OCI-LY3 (cell line): ENCODE data around the gene GRIN2A.

Experiments
- H2AFZ ChIP-seq: fragments of 200-600, 300-600 bp; shearing (Covaris generic); 2 replicates; pipeline ENCODE4 v1.6.0; 2014; ENCODE audit warnings: antibody characterized with exemption, low read depth, low read length
- H3K27ac ChIP-seq: fragments of 200-600, 300-600 bp; sonication (generic); 2 replicates; pipeline ENCODE4 v1.5.1; 2014; ENCODE audit warnings: mild to moderate bottlenecking, low read length, moderate library complexity, mixed read lengths
- H3K27me3 ChIP-seq: fragments of 200-600, 300-600 bp; sonication (generic); 2 replicates; pipeline ENCODE4 v1.6.1; 2014; ENCODE audit warnings: low read depth, low read length, mixed read lengths
- H3K36me3 ChIP-seq: fragments of 200-600, 300-600 bp; sonication (generic); replicated peaks from 2 replicates; pipeline ENCODE3; 2014; ENCODE audit warnings: low read depth, low read length, mixed read lengths
- H3K4me1 ChIP-seq: fragments of 300-600, 200-600 bp; sonication (generic); 2 replicates; pipeline ENCODE4 v1.6.1; 2014; ENCODE audit warnings: low read length, mixed read lengths
- H3K4me2 ChIP-seq: fragments of 200-600, 300-600 bp; sonication (generic); 2 replicates; pipeline ENCODE4 v1.6.1; 2014; ENCODE audit warnings: low read length, mixed read lengths
- H3K4me3 ChIP-seq: fragments of 300-600, 200-600 bp; sonication (generic); 2 replicates; pipeline ENCODE4 v1.5.1; 2014; ENCODE audit warnings: antibody characterized with exemption, mild to moderate bottlenecking, low read length, moderate library complexity
- H3K79me2 ChIP-seq: fragments of 300-600, 200-600 bp; shearing (Covaris generic); 2 replicates; pipeline ENCODE4 v1.6.1; 2014; ENCODE audit warnings: mild to moderate bottlenecking, low read length, mixed read lengths
- H3K9ac ChIP-seq: fragments of 300-600, 200-600 bp; shearing (Covaris generic); 2 replicates; pipeline ENCODE4 v1.6.0; 2014; ENCODE audit warnings: mild to moderate bottlenecking, low read length, moderate library complexity
- H3K9me3 ChIP-seq: fragments of 200-600, 300-600 bp; shearing (Covaris generic); 2 replicates; pipeline ENCODE4 v1.6.1; 2014; ENCODE audit warnings: low read length, mixed read lengths; ENCODE audit not compliant: insufficient read depth
- H4K20me1 ChIP-seq: fragments of 200-600, 300-600 bp; sonication (generic); 2 replicates; pipeline ENCODE4 v1.6.1; 2016; ENCODE audit warnings: low read length, mixed read lengths; ENCODE audit not compliant: insufficient read depth
- CTCF ChIP-seq: fragments of 200-600, 300-600 bp; sonication (generic); IDR thresholded peaks from 2 replicates; pipeline ENCODE4 v1.5.1; 2014; ENCODE audit warnings: antibody characterized with exemption, low read length, low read depth
- EZH2phosphoT487 ChIP-seq: fragments of 200-600 bp; shearing (Covaris generic); IDR thresholded peaks from 2 replicates; pipeline ENCODE4 v1.6.1; 2018; ENCODE audit warnings: antibody characterized with exemption, mixed run types, low read depth

The GRIN2A gene

GRCh38 chr16:10097271-10097670 is 85.0 kb downstream of the GRIN2A start:
- Histone ChIP-seq H3K4me1 (no peaks in the 10 kb centered on the region), H3K9me3 (no peaks in the 10 kb centered on the region), H3K79me2 (no peaks in the 10 kb centered on the region), H3K27ac (no peak overlapping the region), H3K4me2 (no peak overlapping the region), H2AFZ (no peak overlapping the region), H3K9ac (no peak overlapping the region), H3K36me3 (no peaks in the 10 kb centered on the region), H4K20me1 (no peaks in the 10 kb centered on the region), H3K27me3 (no peaks in the 10 kb centered on the region; the same call in 1 of the 2 replicates), H3K4me3 (no peak overlapping the region)
- TF ChIP-seq CTCF (no peak), EZH2phosphoT487 (no peak)

- Histone ChIP-seq H3K4me3 (no peak overlapping the region), H3K4me1 (no peaks in the 10 kb centered on the region), H3K79me2 (no peaks in the 10 kb centered on the region), H2AFZ (peak overlapping the region; percentile 21; the same call in 1 of the 2 replicates), H3K27ac (no peak overlapping the region), H3K9me3 (no peaks in the 10 kb centered on the region), H4K20me1 (no peaks in the 10 kb centered on the region), H3K4me2 (no peak overlapping the region), H3K27me3 (peaks cover 4% of the 10 kb centered on the region; the same call in 1 of the 2 replicates), H3K9ac (no peak overlapping the region), H3K36me3 (no peaks in the 10 kb centered on the region)
- TF ChIP-seq EZH2phosphoT487 (no peak), CTCF (no peak)
Observed at GRCh38 chr16:10093576-10093975, 88.7 kb downstream of the GRIN2A start.

GRCh38 chr16:10090816-10091215 is 91.4 kb downstream of the GRIN2A start:
- Histone ChIP-seq H3K36me3 (no peaks in the 10 kb centered on the region), H3K27ac (no peak overlapping the region), H3K4me1 (no peaks in the 10 kb centered on the region), H3K79me2 (no peaks in the 10 kb centered on the region), H3K9me3 (no peaks in the 10 kb centered on the region), H3K9ac (no peak overlapping the region), H3K27me3 (peaks cover 13% of the 10 kb centered on the region; the same call in 1 of the 2 replicates), H3K4me3 (no peak overlapping the region), H4K20me1 (no peaks in the 10 kb centered on the region), H2AFZ (no peak overlapping the region), H3K4me2 (no peak overlapping the region)
- TF ChIP-seq CTCF (no peak), EZH2phosphoT487 (no peak)

- no peak overlapping the region for H2AFZ ChIP-seq
- no peaks in the 10 kb centered on the region for H3K36me3 ChIP-seq
- H3K27me3 ChIP-seq = peaks cover 13% of the 10 kb centered on the region; the same call in 1 of the 2 replicates
- no peak overlapping the region for H3K27ac ChIP-seq
- H3K79me2 ChIP-seq = no peaks in the 10 kb centered on the region
- no peak overlapping the region for H3K9ac ChIP-seq
- H4K20me1 ChIP-seq = no peaks in the 10 kb centered on the region
- H3K4me3 ChIP-seq = no peak overlapping the region
- H3K9me3 ChIP-seq = no peaks in the 10 kb centered on the region
- H3K4me1 ChIP-seq = no peaks in the 10 kb centered on the region
- no peak overlapping the region for H3K4me2 ChIP-seq
- no peak for TF ChIP-seq CTCF
- no peak for TF ChIP-seq EZH2phosphoT487
Observed at GRCh38 chr16:10088380-10088793, 93.8 kb downstream of the GRIN2A start.
